Panc1 (cell line): Measurements from ENCODE around the gene CNGB1.

ENCODE experiments used
- CTCF ChIP-seq: fragments of 450-650 bp; IDR thresholded peaks from 2 replicates; pipeline ENCODE4 v1.5.1; 2017; ENCODE audit warnings: mild to moderate bottlenecking
- POLR2AphosphoS5 ChIP-seq: IDR thresholded peaks from 2 replicates; pipeline ENCODE4 v1.6.1; 2012; ENCODE audit warnings: mild to moderate bottlenecking, low read depth, low read length, moderate library complexity
- REST ChIP-seq, 2 experiments: IDR thresholded peaks; 2 replicates each; pipeline ENCODE4 v1.6.1; 2011 to 2012; ENCODE audit warnings: low read depth in 2 of 2, control low read depth in 1 of 2, low read length in 1 of 2, mild to moderate bottlenecking in 1 of 2, moderate library complexity in 1 of 2; ENCODE audit not compliant: insufficient read depth in 1 of 2
- SIN3A ChIP-seq: IDR thresholded peaks from 2 replicates; pipeline ENCODE4 v1.6.1; 2012; ENCODE audit warnings: low read depth, mild to moderate bottlenecking, low read length, moderate library complexity, borderline replicate concordance; ENCODE audit not compliant: insufficient read depth

GRCh38 chr16:57912529-57913260, 58.2 kb downstream of the CNGB1 start:
- TF ChIP-seq POLR2AphosphoS5 (no peak), CTCF (no peak), REST (IDR thresholded peaks at IDR 0.05; ENCODE audit: insufficient read depth in 1 of 2, low read depth in 2 of 2, low read length in 1 of 2) (no peak), SIN3A (no peak)
